HUES48 (cell line): ENCODE measurements around the gene CYP26A1.

Experiments
- H3K27ac ChIP-seq: one replicate; pipeline ENCODE4 v1.7.0; 2013; ENCODE audit warnings: low read depth, low read length, inconsistent platforms
- H3K27me3 ChIP-seq: 2 replicates; pipeline ENCODE4 v1.6.1; 2013; ENCODE audit warnings: mild to moderate bottlenecking, low read length; ENCODE audit not compliant: control insufficient read depth, insufficient read depth
- H3K36me3 ChIP-seq: 2 replicates; pipeline ENCODE4 v1.6.1; 2013; ENCODE audit warnings: low read length; ENCODE audit not compliant: control insufficient read depth, insufficient read depth
- H3K4me1 ChIP-seq: 2 replicates; pipeline ENCODE4 v1.6.1; 2013; ENCODE audit warnings: mild to moderate bottlenecking, low read length; ENCODE audit not compliant: control insufficient read depth, insufficient read depth
- H3K4me3 ChIP-seq: 2 replicates; pipeline ENCODE4 v1.5.1; 2013; ENCODE audit warnings: mild to moderate bottlenecking, low read depth, low read length
- H3K9ac ChIP-seq: 2 replicates; pipeline ENCODE4 v1.6.1; 2013; ENCODE audit warnings: mild to moderate bottlenecking, low read depth, low read length, moderate library complexity
- H3K9me3 ChIP-seq: 2 replicates; pipeline ENCODE4 v1.6.1; 2013; ENCODE audit warnings: low read length; ENCODE audit not compliant: control insufficient read depth, insufficient read depth

CYP26A1 gene

DNA sequence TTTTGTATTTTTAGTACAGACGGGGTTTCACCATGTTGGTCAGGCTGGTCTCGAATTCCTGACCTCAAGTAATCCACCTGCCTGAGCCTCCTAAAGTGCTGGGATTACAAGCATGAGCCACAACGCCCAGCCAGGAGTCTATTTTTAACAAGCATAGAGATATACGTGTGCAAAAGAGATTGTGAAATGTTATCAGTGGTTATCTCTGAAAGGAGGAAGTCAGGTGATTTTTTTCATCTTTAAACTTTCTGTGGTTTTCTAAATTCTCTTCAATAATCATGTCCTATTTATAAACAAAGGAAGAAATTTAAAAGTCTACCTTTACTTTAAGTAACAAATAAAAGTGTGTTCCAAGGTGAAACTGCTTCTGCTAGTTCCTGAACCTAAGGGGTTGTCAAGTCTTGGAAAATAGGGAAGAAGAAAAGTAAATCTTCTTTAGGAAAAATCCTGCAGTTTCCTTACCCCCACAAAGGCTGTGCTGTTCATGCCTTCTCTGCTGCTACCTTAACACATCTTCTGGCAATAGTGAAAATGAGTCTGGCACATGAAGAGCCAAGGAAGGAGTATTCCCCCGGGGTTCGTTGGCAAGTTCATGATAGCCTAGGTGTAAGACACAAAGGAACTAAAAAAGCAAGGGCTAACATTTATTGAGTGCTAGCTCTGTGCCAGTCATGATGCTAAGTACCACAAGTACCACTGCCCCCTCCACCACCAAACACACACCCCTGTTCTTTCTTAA is 51.1 kb downstream of the CYP26A1 start:
- H3K27me3 ChIP-seq = no peaks in the 10 kb centered on the region
- H3K4me1 ChIP-seq = no peaks in the 10 kb centered on the region
- H3K27ac ChIP-seq = no peak overlapping the region
- H3K36me3 ChIP-seq = no peaks in the 10 kb centered on the region
- H3K9ac ChIP-seq = no peak overlapping the region
- H3K9me3 ChIP-seq = peaks cover 21% of the 10 kb centered on the region
- no peak overlapping the region for H3K4me3 ChIP-seq

DNA sequence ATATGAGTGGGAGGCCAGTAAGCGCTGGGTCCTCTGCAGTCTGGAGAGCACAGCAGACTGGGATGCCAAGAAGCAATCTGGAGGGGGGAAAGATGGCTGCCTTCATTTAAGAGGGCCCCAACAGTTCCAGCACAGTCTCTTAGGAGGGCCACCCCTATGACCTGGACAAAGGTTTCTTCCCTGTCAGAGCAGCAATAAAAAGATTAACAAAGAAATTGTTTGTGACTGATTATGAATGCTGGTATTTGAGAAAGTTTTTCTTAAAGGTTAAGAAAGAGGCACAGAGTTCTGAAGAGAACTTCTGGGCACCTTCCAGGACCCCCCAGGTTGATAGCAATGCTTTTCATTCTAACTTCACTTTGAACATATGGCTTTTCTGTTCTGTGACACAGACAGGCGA is 52.3 kb downstream of the CYP26A1 start:
- Histone ChIP-seq H3K4me1 (no peaks in the 10 kb centered on the region), H3K27ac (no peak overlapping the region), H3K9me3 (peaks cover 21% of the 10 kb centered on the region), H3K4me3 (no peak overlapping the region), H3K9ac (no peak overlapping the region), H3K36me3 (no peaks in the 10 kb centered on the region), H3K27me3 (no peaks in the 10 kb centered on the region)

DNA sequence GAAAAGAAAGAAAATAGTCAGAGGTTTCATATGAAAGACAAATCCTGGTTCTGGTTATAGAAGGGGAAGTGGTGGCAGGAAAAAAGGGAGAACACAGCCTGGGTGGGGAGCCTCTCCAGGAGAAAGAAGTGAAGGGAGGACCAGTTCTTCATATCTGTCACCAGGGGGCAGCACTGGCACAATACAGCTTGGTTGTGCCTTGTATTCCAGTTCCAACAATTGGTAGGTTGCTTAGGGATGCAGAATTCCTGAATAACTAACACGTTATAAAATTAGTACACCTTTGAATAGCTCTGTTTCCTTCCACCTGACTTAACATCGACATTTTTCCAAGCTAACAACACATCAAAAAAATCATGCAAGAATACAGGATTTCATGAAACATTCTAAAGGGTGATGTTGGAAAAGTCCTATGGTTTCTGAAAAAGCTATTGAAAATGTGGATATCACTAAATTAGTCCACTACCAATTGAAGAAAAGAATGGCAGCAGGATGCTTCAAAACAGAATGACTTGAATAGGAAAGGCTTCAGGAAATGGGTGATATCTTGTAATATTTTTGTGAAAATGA is 52.9 kb downstream of the CYP26A1 start:
- H3K36me3 ChIP-seq = no peaks in the 10 kb centered on the region
- H3K4me1 ChIP-seq = no peaks in the 10 kb centered on the region
- no peaks in the 10 kb centered on the region for H3K27me3 ChIP-seq
- no peak overlapping the region for H3K27ac ChIP-seq
- H3K9ac ChIP-seq = no peak overlapping the region
- peaks cover 21% of the 10 kb centered on the region for H3K9me3 ChIP-seq
- H3K4me3 ChIP-seq = no peak overlapping the region
